HG03460 (cell line): ENCODE results near the gene MYO18B.

Experiments
- ATAC-seq: cut with Tn5 transposase; IDR thresholded peaks from one replicate; pipeline ENCODE4 v1.9.1; 2021; ENCODE audit not compliant: unreplicated experiment

MYO18B gene

GRCh38 chr22:25817092-25817943 lies 75.3 kb downstream of the MYO18B start:
- no peak for ATAC-seq

GRCh38 chr22:25818541-25818940 lies 76.6 kb downstream of the MYO18B start:
- no peak for ATAC-seq

GRCh38 chr22:25822344-25822743 lies 80.4 kb downstream of the MYO18B start:
- ATAC-seq, result no peak

DNA sequence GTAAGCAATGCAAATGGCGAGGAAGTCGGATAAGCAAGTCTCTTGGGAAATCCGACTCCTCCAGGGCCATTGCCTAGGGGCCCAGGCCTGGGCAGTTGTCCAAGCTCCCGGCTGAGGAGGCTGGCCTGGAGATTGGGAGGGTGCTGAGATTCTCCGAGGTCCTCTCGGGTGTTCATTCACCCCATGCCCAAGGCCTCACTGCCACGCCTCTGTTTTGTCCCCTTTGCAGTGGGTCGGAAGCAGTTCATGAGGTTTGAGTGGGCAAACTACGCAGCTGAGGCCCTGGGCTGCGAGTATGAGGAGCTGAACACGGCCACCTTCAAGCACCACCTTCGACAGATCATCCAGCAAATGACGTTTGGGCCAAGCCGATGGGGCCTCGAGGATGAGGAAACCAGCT lies 81.3 kb downstream of the MYO18B start:
- no peak for ATAC-seq

DNA sequence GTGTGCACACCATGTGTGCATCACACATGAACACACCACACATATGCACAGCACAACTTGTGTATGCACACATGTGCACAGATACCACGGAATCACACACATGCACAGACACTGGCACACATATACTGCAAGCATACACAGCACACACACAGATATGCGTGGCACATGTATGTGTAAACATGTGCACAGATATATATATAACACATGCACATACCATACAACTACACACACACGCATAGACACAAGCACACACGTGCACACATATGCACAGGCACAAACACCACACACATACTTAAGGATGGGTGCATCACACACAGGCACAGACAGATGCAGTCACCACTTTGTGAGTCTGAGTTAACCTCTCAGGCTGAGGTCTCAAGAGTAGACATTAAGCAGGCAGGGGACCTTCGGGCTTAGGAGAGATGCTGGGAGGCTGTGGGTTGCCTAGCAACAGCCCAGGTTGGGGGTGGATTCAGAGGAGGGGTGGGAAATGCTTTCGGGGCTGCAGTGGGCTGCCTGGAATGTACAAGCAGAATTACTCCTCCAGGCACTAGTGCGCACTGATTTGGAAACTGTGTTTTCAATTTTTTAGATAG lies 82.9 kb downstream of the MYO18B start:
- no peak for ATAC-seq

- ATAC-seq, result no peak
These were observed 85.4 kb downstream of the MYO18B start for GRCh38 chr22:25827415-25827814.

- ATAC-seq, result no peak
These were observed 86.4 kb downstream of the MYO18B start for GRCh38 chr22:25828422-25828821.

- no peak for ATAC-seq
These were observed 87.2 kb downstream of the MYO18B start for GRCh38 chr22:25829237-25829636.

- ATAC-seq, result no peak
These were observed 88.1 kb downstream of the MYO18B start for GRCh38 chr22:25829808-25830777.

DNA sequence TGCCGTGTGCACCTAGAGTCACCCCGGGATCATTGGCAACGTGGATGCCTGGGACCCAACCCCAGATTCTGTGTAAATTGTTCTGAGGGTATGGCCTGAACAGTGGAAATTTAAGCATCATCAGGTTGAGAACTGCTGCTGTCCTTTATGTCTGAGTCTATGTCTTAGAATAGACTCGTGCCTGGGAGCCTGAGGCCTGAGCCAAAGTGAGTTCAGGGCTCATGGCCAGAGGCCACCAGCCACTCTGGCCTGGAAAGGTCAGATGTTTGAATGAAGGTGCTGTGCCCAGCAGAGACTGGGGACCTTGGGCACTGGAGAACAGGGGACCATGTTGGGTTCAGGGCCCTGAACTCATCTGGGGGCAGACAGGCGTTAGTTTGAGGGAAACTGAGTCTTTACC lies 91.1 kb downstream of the MYO18B start:
- no peak for ATAC-seq

- ATAC-seq, result no peak
These were observed 91.7 kb downstream of the MYO18B start for GRCh38 chr22:25833676-25834075.

DNA sequence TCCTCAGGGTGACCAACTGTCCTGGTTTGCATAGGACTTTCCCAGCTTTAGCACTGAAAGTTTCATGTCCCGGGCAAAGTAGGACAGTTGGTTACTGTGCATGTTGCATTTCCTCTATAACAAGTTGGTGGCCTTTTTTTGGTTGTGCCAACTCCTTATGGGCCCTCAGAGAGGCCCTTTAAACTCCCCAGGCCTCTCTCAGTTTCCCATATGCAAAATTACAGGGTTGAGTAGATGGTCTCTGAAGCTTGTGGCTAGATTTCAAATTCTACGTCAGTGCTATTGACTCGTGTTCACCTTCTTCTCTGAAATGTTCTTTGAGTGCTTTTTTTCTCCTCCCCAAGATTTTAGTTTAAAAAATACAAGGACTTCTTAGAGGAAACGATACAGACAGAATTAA lies 92.5 kb downstream of the MYO18B start:
- ATAC-seq, result no peak

- ATAC-seq, result no peak
These were observed 93.4 kb downstream of the MYO18B start for GRCh38 chr22:25835348-25835747.

DNA sequence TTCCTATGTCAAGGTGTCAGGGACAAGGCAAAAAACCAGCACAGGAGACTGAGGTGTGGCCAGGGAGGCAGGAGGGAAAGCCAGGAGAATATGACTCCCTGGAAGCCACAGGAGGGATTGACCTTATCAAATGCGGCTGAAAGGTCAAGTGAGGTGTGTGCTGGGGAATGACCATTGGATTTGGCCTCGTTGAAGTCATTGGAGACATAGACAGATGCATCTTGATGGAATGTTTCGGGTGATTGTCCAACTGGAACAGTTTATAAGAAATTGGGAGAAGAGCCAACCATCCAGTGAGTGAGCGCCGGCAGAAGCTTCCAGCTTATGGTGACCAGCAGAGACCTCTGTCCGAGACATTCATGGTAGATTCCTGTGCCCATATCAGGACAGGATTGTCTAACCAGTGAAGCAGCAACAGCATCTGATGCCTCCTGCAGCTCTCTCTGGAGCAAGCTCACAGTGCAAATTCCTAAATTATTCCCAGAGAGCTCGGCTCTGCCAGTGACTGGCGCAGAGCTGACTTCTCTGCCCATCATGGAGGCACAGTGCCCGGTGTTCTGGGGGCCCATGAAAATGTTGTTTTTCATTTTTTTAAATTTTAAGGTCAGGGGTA lies 95.4 kb downstream of the MYO18B start:
- no peak for ATAC-seq

- ATAC-seq, result no peak
These were observed 97.2 kb downstream of the MYO18B start for GRCh38 chr22:25838960-25839741.

GRCh38 chr22:25839755-25840154 lies 97.8 kb downstream of the MYO18B start:
- no peak for ATAC-seq

GRCh38 chr22:25840167-25840566 lies 98.2 kb downstream of the MYO18B start:
- ATAC-seq, result no peak

DNA sequence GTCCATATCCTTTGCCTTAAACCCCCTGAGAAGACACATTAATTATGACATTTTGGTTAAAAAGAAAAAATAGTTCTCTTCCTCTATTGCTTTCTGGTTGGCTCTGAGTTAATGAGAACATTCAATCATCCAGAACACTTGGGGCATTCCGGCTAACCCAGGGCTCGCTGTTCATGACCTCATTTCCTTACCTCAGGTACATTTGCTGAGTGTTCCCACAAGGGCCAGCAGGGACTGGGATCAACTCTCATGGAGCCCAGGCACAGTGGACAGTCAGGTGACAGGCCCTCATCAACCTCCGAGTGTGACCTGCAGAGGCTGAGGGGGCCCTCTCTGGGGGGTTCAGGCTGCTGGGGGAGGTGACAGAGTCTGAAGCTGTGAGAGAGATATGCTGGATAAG lies 98.9 kb downstream of the MYO18B start:
- no peak for ATAC-seq

- no peak for ATAC-seq
These were observed 99.8 kb downstream of the MYO18B start for GRCh38 chr22:25841775-25842174.

GRCh38 chr22:25843660-25844405 lies 101.8 kb downstream of the MYO18B start:
- ATAC-seq, result no peak
